Measurements from ENCODE around the gene KCNQ1OT1.

The KCNQ1OT1 gene

GRCh38 chr11:2714463-2714800, 14.6 kb upstream of the KCNQ1OT1 start:
- Histone ChIP-seq H2AFZ (ENCODE audit: low read length) (no peak overlapping the region), H3F3A (ENCODE audit: insufficient read depth, low read length) (no peaks in the 10 kb centered on the region), H3K79me2 (ENCODE audit: insufficient read depth, low read length) (no peaks in the 10 kb centered on the region), H3K9me3 (ENCODE audit: low read length) (peaks cover 6% of the 10 kb centered on the region; the same call in 1 of the 2 replicates), H4K20me1 (ENCODE audit: insufficient read depth, low read length) (no peaks in the 10 kb centered on the region), H3K9me2 (ENCODE audit: low read depth, low read length) (no peaks in the 10 kb centered on the region), H3K4me3 (ENCODE audit: low read depth, low read length, poor library complexity, severe bottlenecking) (no peak overlapping the region), H3K4me1 (ENCODE audit: insufficient read depth, low read length, severe bottlenecking) (no peaks in the 10 kb centered on the region), H3K27ac (ENCODE audit: low read depth, low read length, poor library complexity, severe bottlenecking) (no peak overlapping the region), H3K36me3 (ENCODE audit: insufficient read depth, low read length) (no peaks in the 10 kb centered on the region), H3K27me3 (ENCODE audit: insufficient read depth, low read length) (peaks cover 8% of the 10 kb centered on the region; the same call in 1 of the 2 replicates), H3K4me2 (ENCODE audit: low read length) (no peak overlapping the region), H3K9ac (ENCODE audit: low read length) (no peak overlapping the region)
- TF ChIP-seq EZH2 (IDR thresholded peaks at IDR 0.05; ENCODE audit: borderline replicate concordance, low read length) (no peak), CTCF (IDR thresholded peaks at IDR 0.05; ENCODE audit: low read length) (no peak)

DNA sequence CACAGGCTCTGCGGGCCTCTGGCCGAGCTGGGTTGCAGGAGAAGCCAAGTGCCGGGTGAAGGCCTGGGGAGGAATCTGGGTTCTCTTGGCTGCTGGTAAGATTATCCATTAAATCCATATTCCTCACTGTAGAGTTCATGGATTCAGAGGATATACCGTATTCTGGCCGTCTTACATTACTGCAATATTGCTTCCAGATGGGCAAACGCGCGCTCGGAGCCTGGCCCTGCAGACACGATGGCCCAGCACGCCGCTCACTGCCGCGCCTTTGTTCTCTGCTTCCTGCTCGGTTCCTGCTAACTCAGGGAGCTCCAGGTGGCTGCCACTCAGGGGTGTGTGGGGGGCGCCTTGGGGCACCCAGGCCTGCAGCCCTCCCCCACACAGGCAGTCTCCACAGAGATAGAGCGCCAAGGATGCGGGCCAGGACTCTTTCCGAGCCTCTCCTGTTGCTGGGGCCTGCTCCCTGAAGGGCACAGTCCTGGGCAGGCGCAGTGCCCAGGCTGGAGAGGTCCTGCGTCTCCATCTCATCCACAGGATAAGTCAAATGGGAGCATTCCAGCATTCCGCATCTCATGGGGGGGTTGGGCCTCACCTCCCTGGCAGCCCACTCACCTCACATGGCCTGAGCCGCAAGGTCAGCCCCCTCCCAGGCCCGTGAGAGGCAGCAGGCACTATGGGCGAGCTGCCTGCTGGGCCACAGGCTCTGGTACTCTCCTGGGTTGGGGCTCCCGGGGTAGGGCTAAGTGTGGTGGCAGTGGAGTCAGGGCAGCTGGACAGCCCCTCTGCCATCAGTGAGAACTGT, 14.1 kb upstream of the KCNQ1OT1 start:
- no peak overlapping the region for H3K9ac ChIP-seq (ENCODE audit: low read length)
- H3F3A ChIP-seq (ENCODE audit: insufficient read depth, low read length), result no peaks in the 10 kb centered on the region
- no peaks in the 10 kb centered on the region for H3K9me2 ChIP-seq (ENCODE audit: low read depth, low read length)
- no peaks in the 10 kb centered on the region for H3K79me2 ChIP-seq (ENCODE audit: insufficient read depth, low read length)
- no peaks in the 10 kb centered on the region for H3K36me3 ChIP-seq (ENCODE audit: insufficient read depth, low read length)
- no peak overlapping the region for H3K4me2 ChIP-seq (ENCODE audit: low read length)
- no peaks in the 10 kb centered on the region for H4K20me1 ChIP-seq (ENCODE audit: insufficient read depth, low read length)
- no peaks in the 10 kb centered on the region for H3K4me1 ChIP-seq (ENCODE audit: insufficient read depth, low read length, severe bottlenecking)
- no peak overlapping the region for H2AFZ ChIP-seq (ENCODE audit: low read length)
- H3K27ac ChIP-seq (ENCODE audit: low read depth, low read length, poor library complexity, severe bottlenecking), result no peak overlapping the region
- H3K4me3 ChIP-seq (ENCODE audit: low read depth, low read length, poor library complexity, severe bottlenecking), result no peak overlapping the region
- H3K27me3 ChIP-seq (ENCODE audit: insufficient read depth, low read length), result peaks cover 8% of the 10 kb centered on the region; the same call in 1 of the 2 replicates
- peaks cover 6% of the 10 kb centered on the region; the same call in 1 of the 2 replicates for H3K9me3 ChIP-seq (ENCODE audit: low read length)
- no peak for TF ChIP-seq CTCF (IDR thresholded peaks at IDR 0.05; ENCODE audit: low read length)
- TF ChIP-seq EZH2 (IDR thresholded peaks at IDR 0.05; ENCODE audit: borderline replicate concordance, low read length), result no peak

DNA sequence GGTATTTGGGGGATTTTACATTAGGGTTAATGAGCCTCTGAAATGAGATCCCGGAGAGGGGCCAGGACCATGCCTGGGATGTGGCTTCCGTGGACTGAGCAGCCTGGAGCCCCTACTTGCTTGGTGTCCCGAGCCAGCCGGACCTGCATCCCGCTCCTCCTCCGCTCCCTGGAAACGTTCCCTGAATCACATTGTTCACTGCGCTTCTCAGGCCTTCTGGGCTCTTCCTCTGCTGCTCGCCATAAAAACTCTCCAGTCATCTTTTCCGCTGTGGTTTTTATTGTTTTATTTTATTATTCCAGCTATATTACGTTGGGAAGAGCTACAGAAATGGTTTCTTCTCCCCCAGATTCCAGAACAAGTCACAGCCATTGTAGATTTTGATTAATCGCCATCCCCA, 13.3 kb upstream of the KCNQ1OT1 start:
- H3K27me3 ChIP-seq (ENCODE audit: insufficient read depth, low read length), result peaks cover 8% of the 10 kb centered on the region; the same call in 1 of the 2 replicates
- H3K27ac ChIP-seq (ENCODE audit: low read depth, low read length, poor library complexity, severe bottlenecking), result no peak overlapping the region
- H3F3A ChIP-seq (ENCODE audit: insufficient read depth, low read length), result no peaks in the 10 kb centered on the region
- no peaks in the 10 kb centered on the region for H3K36me3 ChIP-seq (ENCODE audit: insufficient read depth, low read length)
- no peak overlapping the region for H3K9ac ChIP-seq (ENCODE audit: low read length)
- H3K4me1 ChIP-seq (ENCODE audit: insufficient read depth, low read length, severe bottlenecking), result no peaks in the 10 kb centered on the region
- H3K4me3 ChIP-seq (ENCODE audit: low read depth, low read length, poor library complexity, severe bottlenecking), result no peak overlapping the region
- H3K9me3 ChIP-seq (ENCODE audit: low read length), result peaks cover 6% of the 10 kb centered on the region; the same call in 1 of the 2 replicates
- H3K79me2 ChIP-seq (ENCODE audit: insufficient read depth, low read length), result no peaks in the 10 kb centered on the region
- TF ChIP-seq CTCF (IDR thresholded peaks at IDR 0.05; ENCODE audit: low read length) (no peak), EZH2 (IDR thresholded peaks at IDR 0.05; ENCODE audit: borderline replicate concordance, low read length) (no peak)
- no peaks in the 10 kb centered on the region for H3K9me2 ChIP-seq (ENCODE audit: low read depth, low read length)
- H2AFZ ChIP-seq (ENCODE audit: low read length), result no peak overlapping the region
- H3K4me2 ChIP-seq (ENCODE audit: low read length), result no peak overlapping the region
- H4K20me1 ChIP-seq (ENCODE audit: insufficient read depth, low read length), result no peaks in the 10 kb centered on the region

Measured in OCI-LY1 (cell line).